Vagina (tissue), 2 donors: ENCODE data around the gene EXPH5.

Source experiments
- POLR2A ChIP-seq, 2 donors: fragments of 450-650 bp; IDR thresholded peaks; one replicate each; pipeline ENCODE4 v1.6.1; 2017; ENCODE audit warnings: antibody characterized with exemption in 2 of 2, mild to moderate bottlenecking in 2 of 2, moderate library complexity in 2 of 2
- POLR2AphosphoS5 ChIP-seq, 2 donors: sonication (generic); formaldehyde crosslinking; IDR thresholded peaks; one replicate each; pipeline ENCODE4 v1.9.0; 2017; ENCODE audit warnings: antibody characterized with exemption in 2 of 2, mild to moderate bottlenecking in 2 of 2, low read depth in 1 of 2; ENCODE audit not compliant: insufficient read depth in 1 of 2
- TF ChIP-seq, protein P1 (sequence below), 3 experiments: fragments of 450-650 bp in 2 of 3; fragments of 200-600 bp in 1 of 3; sonication (generic) in 1 of 3; IDR thresholded peaks; one replicate each; pipeline ENCODE4 v1.5.1; 2017 to 2019; ENCODE audit warnings: antibody characterized with exemption in 3 of 3, mild to moderate bottlenecking in 2 of 3, moderate library complexity in 2 of 3

DNA sequence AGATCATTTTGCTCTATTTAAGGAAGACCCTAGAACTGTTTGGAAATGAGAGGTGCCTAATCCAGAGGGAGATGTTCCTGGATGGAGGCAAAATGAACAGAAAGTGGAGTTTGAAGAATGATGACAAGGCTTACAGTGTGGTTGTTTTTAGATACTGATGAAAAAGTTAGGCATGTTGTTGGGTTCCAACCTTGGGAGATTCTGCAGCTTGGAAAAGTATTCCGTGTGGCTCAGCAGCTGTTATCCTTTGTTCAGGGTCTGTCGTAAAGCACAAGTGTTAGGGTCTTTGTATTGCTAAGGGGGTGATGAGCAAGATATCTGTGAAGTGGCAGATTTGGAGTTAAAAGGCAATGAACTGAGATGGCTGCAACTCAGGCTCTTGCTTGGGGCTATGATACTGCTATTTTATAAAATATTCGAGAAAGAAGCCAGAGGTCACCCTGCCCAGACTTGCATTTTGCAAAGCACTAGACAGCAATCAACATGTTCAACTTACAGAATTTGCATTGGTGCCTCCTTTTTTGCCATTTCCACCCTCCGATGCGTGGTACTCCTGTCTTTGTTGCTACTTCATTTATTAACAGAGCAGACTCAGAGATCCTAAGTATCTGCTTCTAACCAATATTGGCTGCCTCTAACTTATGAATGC, 50.1 kb downstream of the EXPH5 start:
- TF ChIP-seq, protein P1, sequence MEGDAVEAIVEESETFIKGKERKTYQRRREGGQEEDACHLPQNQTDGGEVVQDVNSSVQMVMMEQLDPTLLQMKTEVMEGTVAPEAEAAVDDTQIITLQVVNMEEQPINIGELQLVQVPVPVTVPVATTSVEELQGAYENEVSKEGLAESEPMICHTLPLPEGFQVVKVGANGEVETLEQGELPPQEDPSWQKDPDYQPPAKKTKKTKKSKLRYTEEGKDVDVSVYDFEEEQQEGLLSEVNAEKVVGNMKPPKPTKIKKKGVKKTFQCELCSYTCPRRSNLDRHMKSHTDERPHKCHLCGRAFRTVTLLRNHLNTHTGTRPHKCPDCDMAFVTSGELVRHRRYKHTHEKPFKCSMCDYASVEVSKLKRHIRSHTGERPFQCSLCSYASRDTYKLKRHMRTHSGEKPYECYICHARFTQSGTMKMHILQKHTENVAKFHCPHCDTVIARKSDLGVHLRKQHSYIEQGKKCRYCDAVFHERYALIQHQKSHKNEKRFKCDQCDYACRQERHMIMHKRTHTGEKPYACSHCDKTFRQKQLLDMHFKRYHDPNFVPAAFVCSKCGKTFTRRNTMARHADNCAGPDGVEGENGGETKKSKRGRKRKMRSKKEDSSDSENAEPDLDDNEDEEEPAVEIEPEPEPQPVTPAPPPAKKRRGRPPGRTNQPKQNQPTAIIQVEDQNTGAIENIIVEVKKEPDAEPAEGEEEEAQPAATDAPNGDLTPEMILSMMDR (IDR thresholded peaks at IDR 0.05) = no peak
- TF ChIP-seq POLR2A (IDR thresholded peaks at IDR 0.05) = no peak
- TF ChIP-seq POLR2AphosphoS5 (IDR thresholded peaks at IDR 0.05; ENCODE audit: insufficient read depth in 1 of 2, low read depth in 1 of 2) = no peak
